OCI-LY1 (cell line): ENCODE results near the gene CRHR1.

Experiments
- H2AFZ ChIP-seq: fragments of 200-600 bp; sonication (generic), shearing (Covaris generic); 2 replicates; pipeline ENCODE4 v1.6.0; 2014; ENCODE audit warnings: antibody characterized with exemption, mild to moderate bottlenecking, low read length
- H3F3A ChIP-seq: fragments of 200-600 bp; sonication (generic), shearing (Covaris generic); 2 replicates; pipeline ENCODE4 v1.6.0; 2014; ENCODE audit warnings: mild to moderate bottlenecking, antibody characterized with exemption, low read length, moderate library complexity; ENCODE audit not compliant: insufficient read depth
- H3K27ac ChIP-seq: fragments of 200-600 bp; sonication (generic); 2 replicates; pipeline ENCODE4 v1.5.1; 2014; ENCODE audit warnings: low read length, mixed run types, mild to moderate bottlenecking, low read depth; ENCODE audit not compliant: poor library complexity, severe bottlenecking
- H3K27me3 ChIP-seq: fragments of 200-600 bp; sonication (generic); 2 replicates; pipeline ENCODE4 v1.6.0; 2014; ENCODE audit warnings: antibody characterized with exemption, mild to moderate bottlenecking, low read length, moderate library complexity; ENCODE audit not compliant: insufficient read depth
- H3K36me3 ChIP-seq: fragments of 200-600 bp; sonication (generic); 2 replicates; pipeline ENCODE4 v1.6.1; 2014; ENCODE audit warnings: mild to moderate bottlenecking, antibody characterized with exemption, low read length, moderate library complexity, mixed read lengths; ENCODE audit not compliant: insufficient read depth
- H3K4me1 ChIP-seq: fragments of 200-600 bp; sonication (generic); 2 replicates; pipeline ENCODE4 v1.5.1; 2014; ENCODE audit warnings: mild to moderate bottlenecking, low read length, moderate library complexity; ENCODE audit not compliant: insufficient read depth, severe bottlenecking
- H3K4me2 ChIP-seq: fragments of 200-600 bp; sonication (generic), shearing (Covaris generic); 2 replicates; pipeline ENCODE4 v1.6.1; 2014; ENCODE audit warnings: low read length
- H3K4me3 ChIP-seq: fragments of 200-600 bp; sonication (generic); 2 replicates; pipeline ENCODE4 v1.5.1; 2014; ENCODE audit warnings: low read length, low read depth, mild to moderate bottlenecking, mixed read lengths; ENCODE audit not compliant: poor library complexity, severe bottlenecking
- H3K79me2 ChIP-seq: fragments of 200-600 bp; shearing (Covaris generic); 2 replicates; pipeline ENCODE4 v1.6.1; 2016; ENCODE audit warnings: mixed run types, low read length, mixed read lengths; ENCODE audit not compliant: insufficient read depth
- H3K9ac ChIP-seq: fragments of 200-600 bp; sonication (generic), shearing (Covaris generic); 2 replicates; pipeline ENCODE4 v1.6.1; 2014; ENCODE audit warnings: mild to moderate bottlenecking, low read length, mixed read lengths
- H3K9me2 ChIP-seq: fragments of 200-600 bp; sonication (generic), shearing (Covaris generic); 2 replicates; pipeline ENCODE4 v1.6.1; 2014; ENCODE audit warnings: low read depth, mild to moderate bottlenecking, low read length, mixed read lengths
- H3K9me3 ChIP-seq: fragments of 200-600 bp; shearing (Covaris generic); 2 replicates; pipeline ENCODE4 v1.6.1; 2014; ENCODE audit warnings: low read length, mixed read lengths
- H4K20me1 ChIP-seq: fragments of 200-600 bp; sonication (generic), shearing (Covaris generic); 2 replicates; pipeline ENCODE4 v1.6.0; 2016; ENCODE audit warnings: mild to moderate bottlenecking, low read length; ENCODE audit not compliant: insufficient read depth
- EZH2 ChIP-seq: fragments of 200-600 bp; sonication (generic), shearing (Covaris generic); IDR thresholded peaks from 2 replicates; pipeline ENCODE4 v1.8.0; 2017; ENCODE audit warnings: borderline replicate concordance, mixed run types, mild to moderate bottlenecking, antibody characterized with exemption, low read length, moderate library complexity, mixed read lengths
- TF ChIP-seq, protein P1 (sequence below): fragments of 200-600 bp; sonication (generic), shearing (Covaris generic); IDR thresholded peaks from 2 replicates; pipeline ENCODE4 v1.5.1; 2017; ENCODE audit warnings: mild to moderate bottlenecking, antibody characterized with exemption, low read length, moderate library complexity, mixed read lengths

Gene CRHR1

DNA sequence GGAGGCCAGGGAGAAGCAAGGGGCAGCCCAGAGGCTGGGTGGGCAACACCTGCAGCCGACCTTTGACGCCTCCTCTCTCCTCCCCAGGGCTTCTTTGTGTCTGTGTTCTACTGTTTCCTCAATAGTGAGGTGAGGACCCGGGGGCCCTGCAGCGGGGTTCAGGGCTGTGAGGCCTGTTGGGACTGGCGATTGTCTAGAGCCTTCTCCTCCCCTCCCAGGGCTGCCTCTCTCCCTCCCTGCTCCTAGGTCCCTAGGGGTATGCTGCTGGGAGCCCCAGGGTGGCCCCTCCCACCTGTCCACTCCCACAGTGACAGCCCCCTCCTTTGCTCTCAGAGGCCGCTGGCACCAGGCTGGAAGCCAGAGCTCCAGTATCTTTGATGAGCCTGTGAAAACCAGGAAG is 49.8 kb downstream of the CRHR1 start:
- no peak overlapping the region for H3K27ac ChIP-seq
- H2AFZ ChIP-seq = no peak overlapping the region
- no peak overlapping the region for H3K4me2 ChIP-seq
- no peaks in the 10 kb centered on the region for H3F3A ChIP-seq
- no peaks in the 10 kb centered on the region for H4K20me1 ChIP-seq
- H3K4me1 ChIP-seq = no peaks in the 10 kb centered on the region
- H3K9ac ChIP-seq = no peak overlapping the region
- TF ChIP-seq EZH2 = no peak
- TF ChIP-seq, protein P1, sequence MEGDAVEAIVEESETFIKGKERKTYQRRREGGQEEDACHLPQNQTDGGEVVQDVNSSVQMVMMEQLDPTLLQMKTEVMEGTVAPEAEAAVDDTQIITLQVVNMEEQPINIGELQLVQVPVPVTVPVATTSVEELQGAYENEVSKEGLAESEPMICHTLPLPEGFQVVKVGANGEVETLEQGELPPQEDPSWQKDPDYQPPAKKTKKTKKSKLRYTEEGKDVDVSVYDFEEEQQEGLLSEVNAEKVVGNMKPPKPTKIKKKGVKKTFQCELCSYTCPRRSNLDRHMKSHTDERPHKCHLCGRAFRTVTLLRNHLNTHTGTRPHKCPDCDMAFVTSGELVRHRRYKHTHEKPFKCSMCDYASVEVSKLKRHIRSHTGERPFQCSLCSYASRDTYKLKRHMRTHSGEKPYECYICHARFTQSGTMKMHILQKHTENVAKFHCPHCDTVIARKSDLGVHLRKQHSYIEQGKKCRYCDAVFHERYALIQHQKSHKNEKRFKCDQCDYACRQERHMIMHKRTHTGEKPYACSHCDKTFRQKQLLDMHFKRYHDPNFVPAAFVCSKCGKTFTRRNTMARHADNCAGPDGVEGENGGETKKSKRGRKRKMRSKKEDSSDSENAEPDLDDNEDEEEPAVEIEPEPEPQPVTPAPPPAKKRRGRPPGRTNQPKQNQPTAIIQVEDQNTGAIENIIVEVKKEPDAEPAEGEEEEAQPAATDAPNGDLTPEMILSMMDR = no peak
- peaks cover 9% of the 10 kb centered on the region for H3K27me3 ChIP-seq
- no peak overlapping the region for H3K4me3 ChIP-seq
- no peaks in the 10 kb centered on the region for H3K9me3 ChIP-seq
- no peaks in the 10 kb centered on the region for H3K36me3 ChIP-seq
- H3K79me2 ChIP-seq = no peaks in the 10 kb centered on the region
- H3K9me2 ChIP-seq = no peaks in the 10 kb centered on the region

DNA sequence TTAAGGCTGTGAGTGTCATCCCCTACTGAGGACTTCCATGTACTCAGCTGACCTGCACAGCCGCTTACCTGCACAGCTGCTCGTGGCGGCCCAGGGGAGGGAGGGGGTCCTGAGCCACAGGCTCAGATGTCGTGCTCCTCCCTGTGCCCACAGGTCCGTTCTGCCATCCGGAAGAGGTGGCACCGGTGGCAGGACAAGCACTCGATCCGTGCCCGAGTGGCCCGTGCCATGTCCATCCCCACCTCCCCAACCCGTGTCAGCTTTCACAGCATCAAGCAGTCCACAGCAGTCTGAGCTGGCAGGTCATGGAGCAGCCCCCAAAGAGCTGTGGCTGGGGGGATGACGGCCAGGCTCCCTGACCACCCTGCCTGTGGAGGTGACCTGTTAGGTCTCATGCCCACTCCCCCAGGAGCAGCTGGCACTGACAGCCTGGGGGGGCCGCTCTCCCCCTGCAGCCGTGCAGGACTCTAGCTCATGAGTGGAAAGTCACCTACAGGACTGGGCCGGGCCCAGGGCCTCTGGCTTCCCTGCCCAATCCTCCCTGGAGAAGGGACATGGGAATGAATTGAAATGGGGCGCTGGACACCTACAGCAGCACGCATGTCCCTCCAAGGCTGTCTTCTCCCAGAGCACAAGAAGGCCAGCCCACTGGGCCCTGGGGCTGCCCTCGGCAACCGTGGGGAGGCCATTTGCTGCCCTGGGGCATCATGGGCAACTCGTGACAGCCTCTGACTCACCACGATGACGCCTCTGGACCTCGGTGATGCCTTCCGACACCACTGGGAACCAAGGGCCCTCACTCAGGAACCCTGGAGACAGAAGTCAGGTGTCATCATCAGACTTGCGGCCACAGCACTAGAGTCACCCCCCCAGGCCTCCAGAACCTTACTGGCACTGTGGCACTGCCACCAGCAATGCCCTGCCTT is 50.6 kb downstream of the CRHR1 start:
- TF ChIP-seq, protein P1 = no peak
- TF ChIP-seq EZH2 = no peak
- H3K4me1 ChIP-seq = no peaks in the 10 kb centered on the region
- H3K27ac ChIP-seq = no peak overlapping the region
- H3F3A ChIP-seq = no peaks in the 10 kb centered on the region
- H3K9ac ChIP-seq = no peak overlapping the region
- H3K4me3 ChIP-seq = no peak overlapping the region
- H3K4me2 ChIP-seq = no peak overlapping the region
- H3K27me3 ChIP-seq = peaks cover 11% of the 10 kb centered on the region
- no peaks in the 10 kb centered on the region for H3K9me3 ChIP-seq
- H3K36me3 ChIP-seq = no peaks in the 10 kb centered on the region
- no peak overlapping the region for H2AFZ ChIP-seq
- H4K20me1 ChIP-seq = no peaks in the 10 kb centered on the region
- no peaks in the 10 kb centered on the region for H3K9me2 ChIP-seq
- H3K79me2 ChIP-seq = no peaks in the 10 kb centered on the region

DNA sequence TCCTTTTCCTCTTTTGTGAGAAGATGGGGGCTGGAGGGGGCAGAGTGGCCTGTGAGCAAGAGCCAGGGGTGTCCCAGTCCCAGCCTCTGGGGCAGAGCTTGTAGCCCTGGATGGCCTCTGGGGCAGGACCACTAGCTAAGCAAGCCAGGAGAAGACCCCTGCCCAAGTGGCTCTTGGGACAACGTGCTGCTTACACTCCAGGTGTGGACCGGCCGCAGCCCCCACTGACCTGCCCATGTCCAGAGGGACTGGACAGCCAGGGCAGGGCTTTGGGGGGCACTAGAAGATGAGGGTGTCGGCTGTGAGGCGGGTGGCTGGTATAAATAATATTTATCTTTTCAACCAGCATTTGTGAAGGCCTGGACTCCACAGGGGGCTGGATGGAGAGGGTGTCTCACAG is 51.4 kb downstream of the CRHR1 start:
- H3K9me2 ChIP-seq = no peaks in the 10 kb centered on the region
- no peaks in the 10 kb centered on the region for H3K36me3 ChIP-seq
- H3K9me3 ChIP-seq = no peaks in the 10 kb centered on the region
- H3F3A ChIP-seq = no peaks in the 10 kb centered on the region
- peaks cover 11% of the 10 kb centered on the region for H3K27me3 ChIP-seq
- no peak overlapping the region for H3K27ac ChIP-seq
- H3K4me3 ChIP-seq = no peak overlapping the region
- no peak overlapping the region for H3K4me2 ChIP-seq
- no peaks in the 10 kb centered on the region for H4K20me1 ChIP-seq
- no peaks in the 10 kb centered on the region for H3K79me2 ChIP-seq
- H2AFZ ChIP-seq = no peak overlapping the region
- H3K4me1 ChIP-seq = no peaks in the 10 kb centered on the region
- no peak overlapping the region for H3K9ac ChIP-seq
- TF ChIP-seq, protein P1 = no peak
- TF ChIP-seq EZH2 = no peak
